ENCODE measurements around the gene TEX51.

TEX51 gene

GRCh38 chr2:126907671-126908070 is 9.0 kb downstream of the TEX51 start:
- Histone ChIP-seq H3K4me1 (ENCODE audit: control insufficient read depth in 1 of 2, insufficient read depth in 2 of 2, low read length in 2 of 2) (peaks cover 0 to 5% of the 10 kb centered on the region in 2 donors), H3K27me3 (ENCODE audit: low read depth, low read length) (no peaks in the 10 kb centered on the region), H3K27ac (ENCODE audit: low read length) (no peak overlapping the region), H3K4me3 (ENCODE audit: low read depth in 1 of 2, low read length in 2 of 2) (no peak overlapping the region), H3K36me3 (ENCODE audit: control insufficient read depth in 1 of 2, insufficient read depth in 2 of 2, low read length in 2 of 2) (no peaks in the 10 kb centered on the region), H3K9me3 (ENCODE audit: control insufficient read depth in 1 of 2, low read length in 2 of 2) (peaks cover 0 to 5% of the 10 kb centered on the region in 2 donors)

- Histone ChIP-seq H3K9me3 (ENCODE audit: control insufficient read depth in 1 of 2, low read length in 2 of 2) (peaks cover 0 to 4% of the 10 kb centered on the region in 2 donors), H3K27ac (ENCODE audit: low read length) (no peak overlapping the region), H3K4me3 (ENCODE audit: low read depth in 1 of 2, low read length in 2 of 2) (no peak overlapping the region)
These were observed 10.1 kb downstream of the TEX51 start for GRCh38 chr2:126908721-126909177.

GRCh38 chr2:126909366-126909765 is 10.7 kb downstream of the TEX51 start:
- H3K4me3 ChIP-seq (ENCODE audit: low read depth in 1 of 2, low read length in 2 of 2) = no peak overlapping the region
- H3K27ac ChIP-seq (ENCODE audit: low read length) = no peak overlapping the region
- no peaks in the 10 kb centered on the region for H3K27me3 ChIP-seq (ENCODE audit: low read depth, low read length)
- H3K4me1 ChIP-seq (ENCODE audit: control insufficient read depth in 1 of 2, insufficient read depth in 2 of 2, low read length in 2 of 2) = peaks cover 0 to 5% of the 10 kb centered on the region in 2 donors
- H3K36me3 ChIP-seq (ENCODE audit: control insufficient read depth in 1 of 2, insufficient read depth in 2 of 2, low read length in 2 of 2) = no peaks in the 10 kb centered on the region
- H3K9me3 ChIP-seq (ENCODE audit: control insufficient read depth in 1 of 2, low read length in 2 of 2) = no peaks in the 10 kb centered on the region

More at GRCh38 chr2:126908721-126909177, 10.1 kb downstream of the TEX51 start:
- H3K4me1 ChIP-seq (ENCODE audit: control insufficient read depth in 1 of 2, insufficient read depth in 2 of 2, low read length in 2 of 2) = peaks cover 0 to 5% of the 10 kb centered on the region in 2 donors
- no peaks in the 10 kb centered on the region for H3K36me3 ChIP-seq (ENCODE audit: control insufficient read depth in 1 of 2, insufficient read depth in 2 of 2, low read length in 2 of 2)
- no peaks in the 10 kb centered on the region for H3K27me3 ChIP-seq (ENCODE audit: low read depth, low read length)

GRCh38 chr2:126909781-126910180 is 11.1 kb downstream of the TEX51 start:
- Histone ChIP-seq H3K36me3 (ENCODE audit: control insufficient read depth in 1 of 2, insufficient read depth in 2 of 2, low read length in 2 of 2) (no peaks in the 10 kb centered on the region), H3K4me3 (ENCODE audit: low read depth in 1 of 2, low read length in 2 of 2) (no peak overlapping the region), H3K27ac (ENCODE audit: low read length) (no peak overlapping the region), H3K27me3 (ENCODE audit: low read depth, low read length) (no peaks in the 10 kb centered on the region), H3K4me1 (ENCODE audit: control insufficient read depth in 1 of 2, insufficient read depth in 2 of 2, low read length in 2 of 2) (peaks cover 0 to 5% of the 10 kb centered on the region in 2 donors), H3K9me3 (ENCODE audit: control insufficient read depth in 1 of 2, low read length in 2 of 2) (no peaks in the 10 kb centered on the region)

- Histone ChIP-seq H3K36me3 (ENCODE audit: control insufficient read depth in 1 of 2, insufficient read depth in 2 of 2, low read length in 2 of 2) (no peaks in the 10 kb centered on the region), H3K27me3 (ENCODE audit: low read depth, low read length) (no peaks in the 10 kb centered on the region), H3K4me1 (ENCODE audit: control insufficient read depth in 1 of 2, insufficient read depth in 2 of 2, low read length in 2 of 2) (peaks cover 0 to 5% of the 10 kb centered on the region in 2 donors), H3K27ac (ENCODE audit: low read length) (no peak overlapping the region), H3K9me3 (ENCODE audit: control insufficient read depth in 1 of 2, low read length in 2 of 2) (no peaks in the 10 kb centered on the region), H3K4me3 (ENCODE audit: low read depth in 1 of 2, low read length in 2 of 2) (no peak overlapping the region)
These were observed 11.9 kb downstream of the TEX51 start for GRCh38 chr2:126910637-126911036.

GRCh38 chr2:126911111-126911796 is 12.6 kb downstream of the TEX51 start:
- no peak overlapping the region for H3K27ac ChIP-seq (ENCODE audit: low read length)

GRCh38 chr2:126912201-126912600 is 13.5 kb downstream of the TEX51 start:
- H3K36me3 ChIP-seq (ENCODE audit: control insufficient read depth in 1 of 2, insufficient read depth in 2 of 2, low read length in 2 of 2) = no peaks in the 10 kb centered on the region
- H3K27ac ChIP-seq (ENCODE audit: low read length) = no peak overlapping the region
- no peaks in the 10 kb centered on the region for H3K9me3 ChIP-seq (ENCODE audit: control insufficient read depth in 1 of 2, low read length in 2 of 2)
- H3K4me3 ChIP-seq (ENCODE audit: low read depth in 1 of 2, low read length in 2 of 2) = no peak overlapping the region
- peaks cover 0 to 5% of the 10 kb centered on the region in 2 donors for H3K4me1 ChIP-seq (ENCODE audit: control insufficient read depth in 1 of 2, insufficient read depth in 2 of 2, low read length in 2 of 2)
- no peaks in the 10 kb centered on the region for H3K27me3 ChIP-seq (ENCODE audit: low read depth, low read length)

More at GRCh38 chr2:126911111-126911796, 12.6 kb downstream of the TEX51 start:
- no peak overlapping the region for H3K4me3 ChIP-seq (ENCODE audit: low read depth in 1 of 2, low read length in 2 of 2)
- no peaks in the 10 kb centered on the region for H3K36me3 ChIP-seq (ENCODE audit: control insufficient read depth in 1 of 2, insufficient read depth in 2 of 2, low read length in 2 of 2)
- H3K9me3 ChIP-seq (ENCODE audit: control insufficient read depth in 1 of 2, low read length in 2 of 2) = no peaks in the 10 kb centered on the region
- peaks cover 0 to 5% of the 10 kb centered on the region in 2 donors for H3K4me1 ChIP-seq (ENCODE audit: control insufficient read depth in 1 of 2, insufficient read depth in 2 of 2, low read length in 2 of 2)
- no peaks in the 10 kb centered on the region for H3K27me3 ChIP-seq (ENCODE audit: low read depth, low read length)

- H3K4me3 ChIP-seq (ENCODE audit: low read depth in 1 of 2, low read length in 2 of 2) = no peak overlapping the region
- peaks cover 0 to 5% of the 10 kb centered on the region in 2 donors for H3K4me1 ChIP-seq (ENCODE audit: control insufficient read depth in 1 of 2, insufficient read depth in 2 of 2, low read length in 2 of 2)
- no peak overlapping the region for H3K27ac ChIP-seq (ENCODE audit: low read length)
- H3K27me3 ChIP-seq (ENCODE audit: low read depth, low read length) = no peaks in the 10 kb centered on the region
- no peaks in the 10 kb centered on the region for H3K9me3 ChIP-seq (ENCODE audit: control insufficient read depth in 1 of 2, low read length in 2 of 2)
- H3K36me3 ChIP-seq (ENCODE audit: control insufficient read depth in 1 of 2, insufficient read depth in 2 of 2, low read length in 2 of 2) = no peaks in the 10 kb centered on the region
These were observed 14.6 kb downstream of the TEX51 start for GRCh38 chr2:126913329-126913728.

- Histone ChIP-seq H3K9me3 (ENCODE audit: control insufficient read depth in 1 of 2, low read length in 2 of 2) (no peaks in the 10 kb centered on the region), H3K27me3 (ENCODE audit: low read depth, low read length) (no peaks in the 10 kb centered on the region), H3K4me3 (ENCODE audit: low read depth in 1 of 2, low read length in 2 of 2) (no peak overlapping the region), H3K27ac (ENCODE audit: low read length) (no peak overlapping the region), H3K36me3 (ENCODE audit: control insufficient read depth in 1 of 2, insufficient read depth in 2 of 2, low read length in 2 of 2) (no peaks in the 10 kb centered on the region), H3K4me1 (ENCODE audit: control insufficient read depth in 1 of 2, insufficient read depth in 2 of 2, low read length in 2 of 2) (peaks cover 0 to 5% of the 10 kb centered on the region in 2 donors)
These were observed 15.4 kb downstream of the TEX51 start for GRCh38 chr2:126913881-126914615.

GRCh38 chr2:126914811-126915500 is 16.3 kb downstream of the TEX51 start:
- Histone ChIP-seq H3K4me1 (ENCODE audit: control insufficient read depth in 1 of 2, insufficient read depth in 2 of 2, low read length in 2 of 2) (no peaks in the 10 kb centered on the region), H3K27me3 (ENCODE audit: low read depth, low read length) (no peaks in the 10 kb centered on the region), H3K27ac (ENCODE audit: low read length) (no peak overlapping the region), H3K4me3 (ENCODE audit: low read depth in 1 of 2, low read length in 2 of 2) (no peak overlapping the region), H3K9me3 (ENCODE audit: control insufficient read depth in 1 of 2, low read length in 2 of 2) (no peaks in the 10 kb centered on the region), H3K36me3 (ENCODE audit: control insufficient read depth in 1 of 2, insufficient read depth in 2 of 2, low read length in 2 of 2) (no peaks in the 10 kb centered on the region)

- Histone ChIP-seq H3K27me3 (ENCODE audit: low read depth, low read length) (no peaks in the 10 kb centered on the region), H3K4me3 (ENCODE audit: low read depth in 1 of 2, low read length in 2 of 2) (no peak overlapping the region), H3K9me3 (ENCODE audit: control insufficient read depth in 1 of 2, low read length in 2 of 2) (no peaks in the 10 kb centered on the region), H3K27ac (ENCODE audit: low read length) (no peak overlapping the region), H3K36me3 (ENCODE audit: control insufficient read depth in 1 of 2, insufficient read depth in 2 of 2, low read length in 2 of 2) (no peaks in the 10 kb centered on the region), H3K4me1 (ENCODE audit: control insufficient read depth in 1 of 2, insufficient read depth in 2 of 2, low read length in 2 of 2) (no peaks in the 10 kb centered on the region)
These were observed 17.2 kb downstream of the TEX51 start for GRCh38 chr2:126915903-126916302.
